ENCODE measurements around the gene ABLIM2. TPM values are rescaled to one million over a fixed set of nuclear protein-coding genes. Genes with fewer than 3 reads are reported as not detected.

ABLIM2 gene
- total RNA-seq, 2 experiments from 2014 or later, result 0.76 TPM; not detected in 1

DNA sequence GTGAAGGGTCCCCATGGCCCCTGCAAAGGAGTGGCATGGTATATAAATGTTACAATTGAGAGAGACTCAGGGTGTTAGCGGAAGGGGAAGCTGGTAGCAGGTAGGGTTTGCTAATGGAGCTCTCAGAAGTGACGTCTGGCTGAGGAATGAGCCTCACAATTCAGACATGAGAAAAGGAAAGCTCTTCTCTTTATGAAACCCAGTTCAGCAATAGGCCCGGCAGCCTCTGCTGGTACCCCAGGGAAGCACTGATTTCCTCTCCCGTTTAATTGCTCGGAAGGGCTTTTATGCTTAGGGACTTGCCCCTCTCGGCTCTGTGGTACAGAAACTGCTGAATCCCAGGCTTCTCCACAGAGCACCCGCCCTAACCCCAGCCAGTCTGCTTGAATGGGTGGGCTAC, 199.5 kb downstream of the ABLIM2 start:
- Histone ChIP-seq H2AFZ (ENCODE audit: low read length) (no peak overlapping the region), H3K27ac (ENCODE audit: low read depth, low read length, poor library complexity, severe bottlenecking) (no peak overlapping the region), H3K4me2 (ENCODE audit: low read length) (no peak overlapping the region), H3K4me1 (ENCODE audit: insufficient read depth, low read length, poor library complexity, severe bottlenecking) (peaks cover 7% of the 10 kb centered on the region), H3K9me3 (ENCODE audit: low read length) (no peaks in the 10 kb centered on the region), H3K4me3 (ENCODE audit: low read depth, low read length, poor library complexity, severe bottlenecking) (no peak overlapping the region), H4K20me1 (ENCODE audit: insufficient read depth, low read length) (no peaks in the 10 kb centered on the region), H3K79me2 (ENCODE audit: insufficient read depth, low read depth, low read length) (no peaks in the 10 kb centered on the region), H3K36me3 (ENCODE audit: insufficient read depth, low read length) (no peaks in the 10 kb centered on the region), H3K9me2 (ENCODE audit: insufficient read depth, low read length) (no peaks in the 10 kb centered on the region)
- TF ChIP-seq EZH2phosphoT487 (IDR thresholded peaks at IDR 0.05; ENCODE audit: borderline replicate concordance, low read depth, low read length), result no peak
- TF ChIP-seq, protein P1, sequence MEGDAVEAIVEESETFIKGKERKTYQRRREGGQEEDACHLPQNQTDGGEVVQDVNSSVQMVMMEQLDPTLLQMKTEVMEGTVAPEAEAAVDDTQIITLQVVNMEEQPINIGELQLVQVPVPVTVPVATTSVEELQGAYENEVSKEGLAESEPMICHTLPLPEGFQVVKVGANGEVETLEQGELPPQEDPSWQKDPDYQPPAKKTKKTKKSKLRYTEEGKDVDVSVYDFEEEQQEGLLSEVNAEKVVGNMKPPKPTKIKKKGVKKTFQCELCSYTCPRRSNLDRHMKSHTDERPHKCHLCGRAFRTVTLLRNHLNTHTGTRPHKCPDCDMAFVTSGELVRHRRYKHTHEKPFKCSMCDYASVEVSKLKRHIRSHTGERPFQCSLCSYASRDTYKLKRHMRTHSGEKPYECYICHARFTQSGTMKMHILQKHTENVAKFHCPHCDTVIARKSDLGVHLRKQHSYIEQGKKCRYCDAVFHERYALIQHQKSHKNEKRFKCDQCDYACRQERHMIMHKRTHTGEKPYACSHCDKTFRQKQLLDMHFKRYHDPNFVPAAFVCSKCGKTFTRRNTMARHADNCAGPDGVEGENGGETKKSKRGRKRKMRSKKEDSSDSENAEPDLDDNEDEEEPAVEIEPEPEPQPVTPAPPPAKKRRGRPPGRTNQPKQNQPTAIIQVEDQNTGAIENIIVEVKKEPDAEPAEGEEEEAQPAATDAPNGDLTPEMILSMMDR (conservative IDR thresholded peaks at IDR 0.05; ENCODE audit: low read length), result no peak
- POLR2A ChIA-PET, result interaction anchor here (0.6 to 0.7 kb wide), 2 partner anchors 27 to 365 kb away, joined by 3 to 7 read pairs; no protein-coding TSS in a partner anchor
- BruUV-seq (replicated peaks), result no TSS peak
- DNase-seq (ENCODE audit: low spot score), result no peak
- CTCF ChIA-PET (ENCODE audit: unreplicated experiment), result no interaction called here
- intact Hi-C loops (cut with micrococcal nuclease; ENCODE audit: unreplicated experiment), result no loop called here

DNA sequence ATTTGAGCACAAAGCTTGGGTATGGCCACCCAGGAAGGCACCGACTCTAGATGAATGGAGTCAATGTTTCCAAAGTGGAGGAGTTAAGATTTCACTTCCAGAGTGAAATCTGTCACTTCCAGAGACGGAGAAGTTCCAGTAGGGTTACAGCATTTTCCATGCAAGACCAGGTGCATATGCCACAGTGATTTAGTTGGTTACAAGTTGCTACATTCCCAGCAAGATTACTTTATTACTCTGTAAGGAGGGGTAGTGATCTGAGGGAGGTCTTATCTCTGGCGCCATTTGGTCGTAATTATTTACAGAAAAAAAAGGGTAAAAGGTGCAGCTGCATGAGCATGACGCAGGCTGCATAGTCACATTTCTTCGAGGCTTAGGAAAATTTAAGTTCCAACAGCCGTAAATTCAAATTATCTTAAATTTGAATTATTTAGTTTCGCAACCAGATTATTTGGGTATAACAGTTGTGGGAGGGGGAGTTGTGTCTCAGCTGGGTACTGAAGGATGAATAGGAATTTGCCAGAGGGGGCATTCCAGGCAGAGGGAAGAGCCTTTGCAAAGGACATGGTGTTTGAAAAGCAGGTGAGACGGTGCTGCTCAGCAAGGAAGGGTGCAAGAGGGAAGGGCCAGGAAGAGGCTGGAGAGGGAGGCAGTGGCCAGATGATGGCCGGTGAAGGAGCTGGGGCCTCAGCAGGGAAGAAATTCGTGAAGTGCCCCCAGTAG, 201.5 kb downstream of the ABLIM2 start:
- Histone ChIP-seq H3K79me2 (ENCODE audit: insufficient read depth, low read depth, low read length) (no peaks in the 10 kb centered on the region), H3K36me3 (ENCODE audit: insufficient read depth, low read length) (no peaks in the 10 kb centered on the region), H4K20me1 (ENCODE audit: insufficient read depth, low read length) (no peaks in the 10 kb centered on the region), H3K4me3 (ENCODE audit: low read depth, low read length, poor library complexity, severe bottlenecking) (no peak overlapping the region), H3K9me3 (ENCODE audit: low read length) (no peaks in the 10 kb centered on the region), H3K4me1 (ENCODE audit: insufficient read depth, low read length, poor library complexity, severe bottlenecking) (peaks cover 7% of the 10 kb centered on the region), H3K9me2 (ENCODE audit: insufficient read depth, low read length) (no peaks in the 10 kb centered on the region), H3K4me2 (ENCODE audit: low read length) (no peak overlapping the region), H3K27ac (ENCODE audit: low read depth, low read length, poor library complexity, severe bottlenecking) (no peak overlapping the region), H2AFZ (ENCODE audit: low read length) (no peak overlapping the region)
- intact Hi-C loops (cut with micrococcal nuclease; ENCODE audit: unreplicated experiment), result no loop called here
- no peak for DNase-seq (ENCODE audit: low spot score)
- ChIA-PET POLR2A (no interaction called here), CTCF (ENCODE audit: unreplicated experiment) (no interaction called here)
- no TSS peak for BruUV-seq (replicated peaks)
- TF ChIP-seq, protein P1 (conservative IDR thresholded peaks at IDR 0.05; ENCODE audit: low read length), result no peak
- no peak for TF ChIP-seq EZH2phosphoT487 (IDR thresholded peaks at IDR 0.05; ENCODE audit: borderline replicate concordance, low read depth, low read length)

DNA sequence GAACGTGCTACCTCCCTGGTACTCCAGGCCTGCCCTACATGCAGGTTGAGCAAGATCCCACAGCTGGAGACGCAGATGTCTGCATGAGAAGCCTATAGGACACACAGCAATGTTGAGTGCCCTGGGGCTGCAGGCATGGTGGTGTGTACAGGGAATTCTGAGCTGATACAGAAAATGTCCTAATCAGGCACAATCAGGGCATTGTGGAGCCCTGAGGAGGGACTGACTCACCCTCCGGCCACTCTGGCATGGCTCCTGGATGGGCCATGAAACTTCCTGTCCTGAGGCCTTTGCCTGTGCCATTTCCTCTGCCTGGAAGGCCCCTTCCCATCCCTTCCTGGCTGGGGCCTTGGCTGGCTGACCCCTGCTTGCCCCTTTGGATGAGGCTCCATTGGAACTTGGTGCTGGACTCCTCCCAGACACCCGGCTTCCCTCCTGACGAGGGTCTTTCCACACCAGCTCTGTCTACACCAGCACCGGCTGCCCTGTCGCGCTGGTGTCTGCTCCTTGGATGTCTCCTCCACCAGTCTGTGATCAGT, 202.3 kb downstream of the ABLIM2 start:
- no peak overlapping the region for H3K4me2 ChIP-seq (ENCODE audit: low read length)
- no peak for TF ChIP-seq EZH2phosphoT487 (IDR thresholded peaks at IDR 0.05; ENCODE audit: borderline replicate concordance, low read depth, low read length)
- TF ChIP-seq, protein P1 (conservative IDR thresholded peaks at IDR 0.05; ENCODE audit: low read length), result no peak
- BruUV-seq (replicated peaks), result no TSS peak
- H3K36me3 ChIP-seq (ENCODE audit: insufficient read depth, low read length), result no peaks in the 10 kb centered on the region
- H3K27ac ChIP-seq (ENCODE audit: low read depth, low read length, poor library complexity, severe bottlenecking), result no peak overlapping the region
- no peaks in the 10 kb centered on the region for H3K9me2 ChIP-seq (ENCODE audit: insufficient read depth, low read length)
- intact Hi-C loops (cut with micrococcal nuclease; ENCODE audit: unreplicated experiment), result no loop called here
- no peak overlapping the region for H3K4me3 ChIP-seq (ENCODE audit: low read depth, low read length, poor library complexity, severe bottlenecking)
- DNase-seq (ENCODE audit: low spot score), result no peak
- ChIA-PET CTCF (ENCODE audit: unreplicated experiment) (no interaction called here), POLR2A (no interaction called here)
- H3K79me2 ChIP-seq (ENCODE audit: insufficient read depth, low read depth, low read length), result no peaks in the 10 kb centered on the region
- peaks cover 5% of the 10 kb centered on the region for H3K4me1 ChIP-seq (ENCODE audit: insufficient read depth, low read length, poor library complexity, severe bottlenecking)
- H3K9me3 ChIP-seq (ENCODE audit: low read length), result no peaks in the 10 kb centered on the region
- no peak overlapping the region for H2AFZ ChIP-seq (ENCODE audit: low read length)
- no peaks in the 10 kb centered on the region for H4K20me1 ChIP-seq (ENCODE audit: insufficient read depth, low read length)
